Urinary bladder (tissue), 4 donors: ENCODE data around the gene RAPGEF6. TPM values are rescaled to one million over a fixed set of nuclear protein-coding genes. Genes with fewer than 3 reads are reported as not detected.

Experiments used
- DNase-seq: peaks from one replicate; pipeline ENCODE4 v3.0.0-alpha.2; 2015; ENCODE audit errors: extremely low spot score
- H3K27ac ChIP-seq: one replicate; pipeline ENCODE4 v1.5.1; 2013; ENCODE audit warnings: low read depth, mild to moderate bottlenecking, moderate library complexity
- H3K36me3 ChIP-seq: one replicate; pipeline ENCODE4 v1.6.1; 2013; ENCODE audit warnings: mild to moderate bottlenecking, moderate library complexity; ENCODE audit not compliant: insufficient read depth
- H3K4me1 ChIP-seq: one replicate; pipeline ENCODE4 v1.6.1; 2013; ENCODE audit warnings: mild to moderate bottlenecking, moderate library complexity; ENCODE audit not compliant: insufficient read depth
- H3K4me3 ChIP-seq: one replicate; pipeline ENCODE4 v1.5.1; 2013; ENCODE audit warnings: low read depth, low read length
- WGBS: extraction: QIAGEN DNeasy Blood & Tissue Kit; methylation state at CpG from one replicate; pipeline ENCODE4 v1.1.7; 2013; 5-methylcytosine and 5-hydroxymethylcytosine counted together
- polyA plus RNA-seq: library from polyadenylated mRNA; stranded (reverse); fragments of 200-250 nt; gene quantifications from one replicate; pipeline ENCODE4 v1.2.3, GENCODE V29; 2013
- total RNA-seq: library from RNA; depleted of rRNA; stranded (reverse); fragments of >200 nt; gene quantifications from one replicate; pipeline ENCODE4 v1.2.3, GENCODE V29; 2014
- donor health status: healthy with polysubstance abuse.
- donor health status: healthy.

The RAPGEF6 gene
- total and polyA plus RNA-seq, 2 donors: 6.1 to 58.8 TPM

- H3K4me1 ChIP-seq: no peaks in the 10 kb centered on the region
- H3K4me3 ChIP-seq: no peak overlapping the region
- 97% methylated on average over 3 of the region's 3 CpGs for WGBS
- no peak for DNase-seq
- H3K27ac ChIP-seq: no peak overlapping the region
- peaks cover 2% of the 10 kb centered on the region for H3K36me3 ChIP-seq
Measured at GRCh38 chr5:131473731-131474130, 161.3 kb downstream of the RAPGEF6 start.

DNA sequence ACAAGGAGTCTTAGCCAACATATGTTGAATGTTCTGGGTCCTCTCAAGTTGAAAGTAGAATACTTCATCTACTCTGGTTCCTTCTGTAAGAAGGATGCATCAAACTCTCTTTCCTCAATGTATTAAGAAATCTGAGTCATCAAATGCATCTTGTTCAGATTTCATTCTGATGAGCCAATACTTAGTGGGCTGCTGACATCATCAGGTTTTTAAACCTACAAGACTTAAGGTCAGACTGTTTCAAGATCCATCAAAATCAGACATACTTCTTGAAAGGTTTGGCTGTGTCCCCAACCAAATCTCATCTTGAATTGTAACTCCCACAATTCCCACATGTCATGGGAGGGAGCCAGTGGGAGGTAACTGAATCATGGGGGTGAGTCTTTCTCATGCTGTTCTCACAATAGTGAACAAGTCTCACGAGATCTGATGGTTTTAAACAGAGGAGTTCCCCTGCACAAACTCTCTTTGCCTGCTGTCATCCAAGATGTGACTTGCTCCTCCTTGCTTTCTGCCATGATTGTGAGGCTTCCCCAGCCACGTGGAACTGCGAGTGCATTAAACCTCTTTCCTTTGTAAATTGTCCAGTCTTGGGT, 168.8 kb downstream of the RAPGEF6 start:
- DNase-seq: no peak
- H3K27ac ChIP-seq: no peak overlapping the region
- H3K36me3 ChIP-seq: no peaks in the 10 kb centered on the region
- H3K4me1 ChIP-seq: no peaks in the 10 kb centered on the region
- H3K4me3 ChIP-seq: no peak overlapping the region
- 93% methylated on average over 3 of the region's 3 CpGs for WGBS

DNA sequence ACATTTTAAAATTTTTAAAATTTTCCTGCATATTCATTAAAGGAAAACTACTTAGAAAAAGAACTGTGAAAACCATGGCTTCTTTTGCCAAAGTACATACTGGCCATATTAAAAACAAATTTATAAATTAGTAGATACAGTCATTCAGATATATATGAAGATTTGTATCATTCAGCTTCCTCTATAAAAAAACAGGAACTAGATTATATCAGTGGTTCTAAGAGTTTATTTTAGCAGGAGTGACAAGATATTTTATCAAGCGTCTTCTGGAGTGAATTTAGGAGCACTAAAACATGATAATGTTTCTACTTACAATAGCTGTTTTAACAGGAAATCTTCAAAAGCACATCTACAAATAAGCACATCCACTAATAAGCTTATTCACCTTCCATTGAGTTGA, 171.4 kb downstream of the RAPGEF6 start:
- Histone ChIP-seq H3K27ac (no peak overlapping the region), H3K4me1 (no peaks in the 10 kb centered on the region), H3K36me3 (no peaks in the 10 kb centered on the region), H3K4me3 (no peak overlapping the region)
- WGBS: 73% methylated on average over 1 of the region's 1 CpG
- no peak for DNase-seq

- Histone ChIP-seq H3K36me3 (no peaks in the 10 kb centered on the region), H3K4me1 (no peaks in the 10 kb centered on the region), H3K4me3 (no peak overlapping the region), H3K27ac (no peak overlapping the region)
- WGBS: 48% methylated on average over 3 of the region's 3 CpGs
- no peak for DNase-seq
Measured at GRCh38 chr5:131462454-131462853, 172.6 kb downstream of the RAPGEF6 start.

GRCh38 chr5:131461742-131462141, 173.3 kb downstream of the RAPGEF6 start:
- no peak for DNase-seq
- Histone ChIP-seq H3K4me3 (no peak overlapping the region), H3K27ac (no peak overlapping the region), H3K4me1 (no peaks in the 10 kb centered on the region), H3K36me3 (no peaks in the 10 kb centered on the region)
- 91% methylated on average over 5 of the region's 5 CpGs for WGBS

DNA sequence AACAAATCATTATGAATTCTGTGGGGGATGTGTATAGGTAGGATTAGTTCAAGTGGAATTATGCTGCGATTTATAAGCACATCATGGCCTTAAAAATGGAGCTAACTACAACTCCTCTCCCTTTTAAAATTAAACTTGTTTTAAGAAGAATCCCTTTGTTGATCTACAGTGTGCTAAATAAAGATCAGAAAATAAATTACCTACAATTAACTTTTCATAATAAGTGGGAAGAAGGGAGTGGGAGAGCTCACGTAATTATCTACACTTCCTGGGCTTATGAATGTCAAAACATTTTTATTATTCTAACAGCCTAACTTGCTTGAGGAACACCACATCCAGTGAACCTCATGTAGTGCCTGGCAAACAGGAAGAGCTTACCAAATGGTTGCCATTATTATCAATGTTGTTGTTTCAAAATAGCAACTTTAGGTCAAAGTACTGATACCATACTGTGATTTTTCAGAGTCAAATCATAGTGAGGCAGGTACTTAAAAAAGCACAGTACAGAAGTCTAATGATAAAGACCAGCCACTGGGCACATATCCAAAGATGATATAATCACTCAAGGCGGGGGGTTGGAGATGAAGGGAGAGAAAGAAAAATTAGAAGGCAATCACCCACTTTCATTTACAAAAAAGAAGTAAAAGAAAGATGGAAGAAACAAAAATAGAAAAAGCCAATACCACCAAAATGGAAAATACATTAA, 174.0 kb downstream of the RAPGEF6 start:
- Histone ChIP-seq H3K4me3 (no peak overlapping the region), H3K36me3 (no peaks in the 10 kb centered on the region), H3K4me1 (no peaks in the 10 kb centered on the region), H3K27ac (no peak overlapping the region)
- WGBS: 59% methylated on average over 3 of the region's 3 CpGs
- no peak for DNase-seq

GRCh38 chr5:131460133-131460532, 174.9 kb downstream of the RAPGEF6 start:
- Histone ChIP-seq H3K27ac (no peak overlapping the region), H3K36me3 (no peaks in the 10 kb centered on the region), H3K4me1 (no peaks in the 10 kb centered on the region), H3K4me3 (no peak overlapping the region)
- WGBS: 96% methylated on average over 1 of the region's 1 CpG
- no peak for DNase-seq

DNA sequence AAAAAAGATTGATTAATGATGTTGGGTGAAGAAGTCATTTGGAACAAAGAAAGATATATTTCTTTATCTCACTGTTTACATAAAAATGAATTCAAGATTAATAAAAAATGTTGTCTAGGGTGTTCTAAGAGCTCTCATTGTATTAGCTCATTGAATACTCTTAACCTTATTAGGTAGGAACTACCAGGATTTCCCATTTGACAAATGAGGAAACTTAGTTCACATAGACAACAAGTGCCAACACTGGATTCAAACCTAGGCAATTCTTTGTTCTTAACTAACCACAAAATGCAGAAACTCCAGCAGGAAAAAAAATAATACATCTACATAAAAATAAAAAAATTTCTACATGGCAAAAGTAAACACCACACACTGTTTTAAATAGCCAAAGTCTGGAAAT, 175.8 kb downstream of the RAPGEF6 start:
- Histone ChIP-seq H3K4me3 (no peak overlapping the region), H3K27ac (no peak overlapping the region), H3K4me1 (no peaks in the 10 kb centered on the region), H3K36me3 (no peaks in the 10 kb centered on the region)
- DNase-seq: no peak

GRCh38 chr5:131457193-131457592, 177.8 kb downstream of the RAPGEF6 start:
- H3K4me1 ChIP-seq: no peaks in the 10 kb centered on the region
- H3K4me3 ChIP-seq: no peak overlapping the region
- H3K36me3 ChIP-seq: no peaks in the 10 kb centered on the region
- WGBS: 93% methylated on average over 1 of the region's 1 CpG
- H3K27ac ChIP-seq: no peak overlapping the region
- DNase-seq: no peak

DNA sequence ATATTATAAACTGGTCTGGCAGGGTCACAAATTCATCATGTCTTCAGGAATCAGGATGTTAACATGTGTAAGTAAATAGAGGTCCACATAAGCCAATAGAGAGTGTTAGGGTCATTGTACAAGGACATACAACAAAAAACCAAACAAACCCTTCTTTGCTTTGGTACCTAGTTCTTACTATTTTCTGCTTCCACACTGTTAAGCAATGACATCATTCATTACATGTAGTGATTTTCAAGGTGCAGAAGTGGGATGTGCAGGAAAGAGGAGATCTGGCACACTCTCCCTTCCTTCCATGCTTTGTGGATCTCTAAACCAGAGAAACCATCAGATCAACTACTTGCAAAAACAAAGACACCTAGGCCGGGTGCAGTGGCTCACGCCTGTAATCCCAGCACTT, 184.1 kb downstream of the RAPGEF6 start:
- WGBS: 96% methylated on average over 2 of the region's 2 CpGs
- DNase-seq: no peak
- H3K4me3 ChIP-seq: no peak overlapping the region
- no peaks in the 10 kb centered on the region for H3K36me3 ChIP-seq
- no peaks in the 10 kb centered on the region for H3K4me1 ChIP-seq
- H3K27ac ChIP-seq: no peak overlapping the region

GRCh38 chr5:131441184-131441583, 193.8 kb downstream of the RAPGEF6 start:
- no peak overlapping the region for H3K4me3 ChIP-seq
- H3K27ac ChIP-seq: no peak overlapping the region
- H3K36me3 ChIP-seq: no peaks in the 10 kb centered on the region
- no peak for DNase-seq
- 95% methylated on average over 2 of the region's 2 CpGs for WGBS
- no peaks in the 10 kb centered on the region for H3K4me1 ChIP-seq

GRCh38 chr5:131436081-131436480, 198.9 kb downstream of the RAPGEF6 start:
- H3K36me3 ChIP-seq: peaks cover 1% of the 10 kb centered on the region
- no peak overlapping the region for H3K27ac ChIP-seq
- DNase-seq: no peak
- no peaks in the 10 kb centered on the region for H3K4me1 ChIP-seq
- 49% methylated on average over 2 of the region's 2 CpGs for WGBS
- no peak overlapping the region for H3K4me3 ChIP-seq

DNA sequence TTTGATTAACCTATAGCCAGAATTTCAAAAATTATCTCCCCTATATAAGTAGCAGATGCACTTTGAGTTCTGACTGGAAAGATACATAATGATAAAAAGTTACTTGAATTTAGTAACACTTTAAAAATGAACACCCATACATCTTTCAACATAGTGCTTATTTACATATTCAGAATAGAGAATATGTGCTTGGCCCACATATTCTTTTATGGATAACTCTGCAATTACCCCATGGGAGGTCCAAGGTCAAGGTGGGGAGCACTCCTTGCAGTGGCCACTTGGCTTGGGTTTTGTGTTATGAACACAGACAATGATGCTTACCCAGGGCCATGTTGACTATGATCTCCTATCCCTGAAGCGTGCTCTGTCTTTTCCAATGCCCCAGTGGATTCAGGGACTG, 201.9 kb downstream of the RAPGEF6 start:
- WGBS: 97% methylated on average over 1 of the region's 1 CpG
- Histone ChIP-seq H3K27ac (no peak overlapping the region), H3K4me1 (no peaks in the 10 kb centered on the region), H3K4me3 (no peak overlapping the region), H3K36me3 (peaks cover 10% of the 10 kb centered on the region)
- no peak for DNase-seq

- Histone ChIP-seq H3K4me3 (no peak overlapping the region), H3K4me1 (no peaks in the 10 kb centered on the region), H3K36me3 (peaks cover 11% of the 10 kb centered on the region), H3K27ac (no peak overlapping the region)
- 68% methylated on average over 2 of the region's 2 CpGs for WGBS
- DNase-seq: no peak
Measured at GRCh38 chr5:131431794-131432193, 203.2 kb downstream of the RAPGEF6 start.
